C4-2B (cell line): ENCODE results near the gene TSBP1.

Experiments
- CTCF ChIP-seq: fragments of 450-650 bp; conservative IDR thresholded peaks from 2 replicates; pipeline ENCODE4 v1.5.1; 2017; ENCODE audit warnings: mild to moderate bottlenecking
- ZFX ChIP-seq: fragments of 450-650 bp; IDR thresholded peaks from 2 replicates; pipeline ENCODE4 v1.6.1; 2017

- TF ChIP-seq CTCF (no peak), ZFX (no peak)
Observed at GRCh38 chr6:32332433-32332832, 39.3 kb downstream of the TSBP1 start.
